ENCODE measurements around the gene FURIN. TPM values are rescaled to one million over a fixed set of nuclear protein-coding genes. Genes with fewer than 3 reads are reported as not detected.
"Not testable (repeated sequence)": the region's sequence is repeated elsewhere in the genome, so short reads cannot be mapped to it uniquely, and the experiment has no call there.

The FURIN gene
- total RNA-seq, result 10 to 100 TPM; 76.9 to 83.7 TPM

GRCh38 chr15:90868261-90868689 is at the start of gene FURIN:
Gene FURIN, plus strand, starts transcription at chr15:90868588. Its CDS starts 7,153 bp downstream, at chr15:90875741.
- DNase-seq, result no peak
- Mint-ChIP-seq H3K4me3 (peak within 1 kb of the TSS; percentile 81), H3K27ac (peak within 1 kb of the TSS; percentile 86), H3K36me3 (peaks cover 8% of the 10 kb centered on the region), H3K27me3 (no peaks in the 10 kb centered on the region), H3K9me3 (no peaks in the 10 kb centered on the region), H3K4me1 (peaks cover 52% of the 10 kb centered on the region)

GRCh38 chr15:90819390-90819789 is 49.0 kb upstream of the FURIN start:
- H3K27ac Mint-ChIP-seq, result no peak overlapping the region
- peaks cover 7% of the 10 kb centered on the region for H3K36me3 Mint-ChIP-seq
- no peaks in the 10 kb centered on the region for H3K27me3 Mint-ChIP-seq
- peaks cover 20% of the 10 kb centered on the region for H3K4me1 Mint-ChIP-seq
- H3K9me3 Mint-ChIP-seq, result no peaks in the 10 kb centered on the region
- DNase-seq, result no peak
- H3K4me3 Mint-ChIP-seq, result no peak overlapping the region

- no peak overlapping the region for H3K4me3 Mint-ChIP-seq
- no peaks in the 10 kb centered on the region for H3K9me3 Mint-ChIP-seq
Observed at GRCh38 chr15:90819850-90820249, 48.5 kb upstream of the FURIN start.

GRCh38 chr15:90820481-90820880 is 47.9 kb upstream of the FURIN start:
- peaks cover 17% of the 10 kb centered on the region for H3K4me1 Mint-ChIP-seq
- H3K27me3 Mint-ChIP-seq, result no peaks in the 10 kb centered on the region
- H3K4me3 Mint-ChIP-seq, result no peak overlapping the region
- H3K36me3 Mint-ChIP-seq, result peaks cover 3% of the 10 kb centered on the region
- no peaks in the 10 kb centered on the region for H3K9me3 Mint-ChIP-seq
- H3K27ac Mint-ChIP-seq, result no peak overlapping the region
- no peak for DNase-seq

More at GRCh38 chr15:90819850-90820249, 48.5 kb upstream of the FURIN start:
- Mint-ChIP-seq H3K27me3 (no peaks in the 10 kb centered on the region), H3K27ac (no peak overlapping the region), H3K4me1 (peaks cover 20% of the 10 kb centered on the region), H3K36me3 (peaks cover 4% of the 10 kb centered on the region)
- DNase-seq, result no peak

GRCh38 chr15:90822204-90822955 is 46.0 kb upstream of the FURIN start:
- Mint-ChIP-seq H3K4me3 (no peak overlapping the region), H3K36me3 (no peaks in the 10 kb centered on the region), H3K9me3 (no peaks in the 10 kb centered on the region), H3K27ac (no peak overlapping the region), H3K27me3 (no peaks in the 10 kb centered on the region), H3K4me1 (peaks cover 8% of the 10 kb centered on the region)
- no peak for DNase-seq

- H3K36me3 Mint-ChIP-seq, result no peaks in the 10 kb centered on the region
- H3K27me3 Mint-ChIP-seq, result no peaks in the 10 kb centered on the region
- H3K4me3 Mint-ChIP-seq, result no peak overlapping the region
- no peak for DNase-seq
- no peak overlapping the region for H3K27ac Mint-ChIP-seq
- H3K9me3 Mint-ChIP-seq, result no peaks in the 10 kb centered on the region
- H3K4me1 Mint-ChIP-seq, result peaks cover 5% of the 10 kb centered on the region
Observed at GRCh38 chr15:90823455-90823974, 44.9 kb upstream of the FURIN start.

- H3K27me3 Mint-ChIP-seq, DNase-seq, H3K4me3 Mint-ChIP-seq, H3K36me3 Mint-ChIP-seq, H3K9me3 Mint-ChIP-seq, H3K27ac Mint-ChIP-seq: not testable (repeated sequence)
- peaks cover 15% of the 10 kb centered on the region for H3K4me1 Mint-ChIP-seq
Observed at GRCh38 chr15:90825115-90825899, 43.1 kb upstream of the FURIN start.

GRCh38 chr15:90826206-90826885 is 42.0 kb upstream of the FURIN start:
- H3K27ac Mint-ChIP-seq, result peak overlapping the region; percentile 12
- not testable (repeated sequence) for DNase-seq, H3K9me3 Mint-ChIP-seq, H3K36me3 Mint-ChIP-seq, H3K27me3 Mint-ChIP-seq, H3K4me3 Mint-ChIP-seq
- H3K4me1 Mint-ChIP-seq, result peaks cover 26% of the 10 kb centered on the region

GRCh38 chr15:90826886-90827435 is 41.4 kb upstream of the FURIN start:
- no peaks in the 10 kb centered on the region for H3K27me3 Mint-ChIP-seq
- H3K27ac Mint-ChIP-seq, result no peak overlapping the region
- no peak for DNase-seq
- H3K36me3 Mint-ChIP-seq, result no peaks in the 10 kb centered on the region
- no peaks in the 10 kb centered on the region for H3K9me3 Mint-ChIP-seq
- H3K4me3 Mint-ChIP-seq, result no peak overlapping the region
- peaks cover 26% of the 10 kb centered on the region for H3K4me1 Mint-ChIP-seq

GRCh38 chr15:90828111-90828510 is 40.3 kb upstream of the FURIN start:
- no peak overlapping the region for H3K4me3 Mint-ChIP-seq
- no peaks in the 10 kb centered on the region for H3K9me3 Mint-ChIP-seq
- no peak overlapping the region for H3K27ac Mint-ChIP-seq
- no peaks in the 10 kb centered on the region for H3K36me3 Mint-ChIP-seq
- peaks cover 30% of the 10 kb centered on the region for H3K4me1 Mint-ChIP-seq
- H3K27me3 Mint-ChIP-seq, result no peaks in the 10 kb centered on the region
- DNase-seq, result no peak

GRCh38 chr15:90829126-90829525 is 39.3 kb upstream of the FURIN start:
- Mint-ChIP-seq H3K9me3 (no peaks in the 10 kb centered on the region), H3K27me3 (no peaks in the 10 kb centered on the region), H3K4me3 (peak overlapping the region; percentile 25), H3K4me1 (peaks cover 35% of the 10 kb centered on the region), H3K27ac (peak overlapping the region; percentile 97), H3K36me3 (no peaks in the 10 kb centered on the region)
- DNase-seq, result no peak

- Mint-ChIP-seq H3K4me1 (peaks cover 37% of the 10 kb centered on the region), H3K4me3 (peak overlapping the region; percentile 55), H3K27me3 (no peaks in the 10 kb centered on the region), H3K9me3 (no peaks in the 10 kb centered on the region), H3K27ac (peak overlapping the region; percentile 97), H3K36me3 (no peaks in the 10 kb centered on the region)
- DNase-seq, result peak; percentile 74
Observed at GRCh38 chr15:90829942-90830440, 38.4 kb upstream of the FURIN start.

- no peaks in the 10 kb centered on the region for H3K9me3 Mint-ChIP-seq
- H3K4me1 Mint-ChIP-seq, result peaks cover 63% of the 10 kb centered on the region
- H3K36me3 Mint-ChIP-seq, result no peaks in the 10 kb centered on the region
- H3K27me3 Mint-ChIP-seq, result no peaks in the 10 kb centered on the region
- H3K27ac Mint-ChIP-seq, result no peak overlapping the region
- DNase-seq, result no peak
- H3K4me3 Mint-ChIP-seq, result no peak overlapping the region
Observed at GRCh38 chr15:90834626-90835025, 33.8 kb upstream of the FURIN start.

GRCh38 chr15:90836296-90836871 is 32.0 kb upstream of the FURIN start:
- no peak for DNase-seq
- H3K27ac Mint-ChIP-seq, result peak overlapping the region; percentile 87
- H3K36me3 Mint-ChIP-seq, result no peaks in the 10 kb centered on the region
- no peaks in the 10 kb centered on the region for H3K9me3 Mint-ChIP-seq
- no peaks in the 10 kb centered on the region for H3K27me3 Mint-ChIP-seq
- H3K4me3 Mint-ChIP-seq, result no peak overlapping the region
- H3K4me1 Mint-ChIP-seq, result peaks cover 49% of the 10 kb centered on the region

Measured in activated naive CD8-positive, alpha-beta T cell treated with anti-CD3 and anti-CD28 coated beads for 36 hours (primary cell).